ENCODE measurements around the gene PEX7. TPM values are rescaled to one million over a fixed set of nuclear protein-coding genes. Genes with fewer than 3 reads are reported as not detected.
"Not testable (repeated sequence)": the region's sequence is repeated elsewhere in the genome, so short reads cannot be mapped to it uniquely, and the experiment has no call there.

Gene PEX7
- total RNA-seq, 1 donor from 2014 or later: 5.2 TPM

GRCh38 chr6:136803608-136804007 lies 18.8 kb upstream of the PEX7 start:
- no peak for TF ChIP-seq CTCF (IDR thresholded peaks at IDR 0.05)
- DNase-seq (ENCODE audit: extremely low spot score, unreplicated experiment): no peak
- no peaks in the 10 kb centered on the region for H3K4me1 Mint-ChIP-seq (ENCODE audit: unreplicated experiment)
- H3K9me3 Mint-ChIP-seq (ENCODE audit: unreplicated experiment): no peaks in the 10 kb centered on the region
- no peak overlapping the region for H3K27ac Mint-ChIP-seq (ENCODE audit: unreplicated experiment)
- H3K4me3 Mint-ChIP-seq (ENCODE audit: unreplicated experiment): no peak overlapping the region
- no peaks in the 10 kb centered on the region for H3K36me3 Mint-ChIP-seq (ENCODE audit: unreplicated experiment)
- no peaks in the 10 kb centered on the region for H3K27me3 Mint-ChIP-seq (ENCODE audit: unreplicated experiment)

GRCh38 chr6:136809091-136809860 lies 13.1 kb upstream of the PEX7 start:
- no peaks in the 10 kb centered on the region for H3K36me3 Mint-ChIP-seq (ENCODE audit: unreplicated experiment)
- TF ChIP-seq CTCF (IDR thresholded peaks at IDR 0.05): no peak
- H3K4me1 Mint-ChIP-seq (ENCODE audit: unreplicated experiment): no peaks in the 10 kb centered on the region

GRCh38 chr6:136811272-136811671 lies 11.1 kb upstream of the PEX7 start:
- DNase-seq (ENCODE audit: extremely low spot score, unreplicated experiment): no peak
- H3K27ac Mint-ChIP-seq (ENCODE audit: unreplicated experiment): no peak overlapping the region
- peaks cover 2% of the 10 kb centered on the region for H3K27me3 Mint-ChIP-seq (ENCODE audit: unreplicated experiment)
- no peak for TF ChIP-seq CTCF (IDR thresholded peaks at IDR 0.05)
- no peaks in the 10 kb centered on the region for H3K36me3 Mint-ChIP-seq (ENCODE audit: unreplicated experiment)
- H3K9me3 Mint-ChIP-seq (ENCODE audit: unreplicated experiment): no peaks in the 10 kb centered on the region
- no peak overlapping the region for H3K4me3 Mint-ChIP-seq (ENCODE audit: unreplicated experiment)
- H3K4me1 Mint-ChIP-seq (ENCODE audit: unreplicated experiment): no peaks in the 10 kb centered on the region

More at GRCh38 chr6:136809091-136809860, 13.1 kb upstream of the PEX7 start:
- H3K27me3 Mint-ChIP-seq (ENCODE audit: unreplicated experiment): no peaks in the 10 kb centered on the region
- H3K4me3 Mint-ChIP-seq (ENCODE audit: unreplicated experiment): no peak overlapping the region
- no peak for DNase-seq (ENCODE audit: extremely low spot score, unreplicated experiment)
- no peaks in the 10 kb centered on the region for H3K9me3 Mint-ChIP-seq (ENCODE audit: unreplicated experiment)
- H3K27ac Mint-ChIP-seq (ENCODE audit: unreplicated experiment): no peak overlapping the region

GRCh38 chr6:136812174-136812573 lies 10.2 kb upstream of the PEX7 start:
- no peak for DNase-seq (ENCODE audit: extremely low spot score, unreplicated experiment)
- peaks cover 11% of the 10 kb centered on the region for H3K27me3 Mint-ChIP-seq (ENCODE audit: unreplicated experiment)
- H3K4me1 Mint-ChIP-seq (ENCODE audit: unreplicated experiment): no peaks in the 10 kb centered on the region
- no peak overlapping the region for H3K4me3 Mint-ChIP-seq (ENCODE audit: unreplicated experiment)
- H3K36me3 Mint-ChIP-seq (ENCODE audit: unreplicated experiment): no peaks in the 10 kb centered on the region
- no peak overlapping the region for H3K27ac Mint-ChIP-seq (ENCODE audit: unreplicated experiment)
- H3K9me3 Mint-ChIP-seq (ENCODE audit: unreplicated experiment): no peaks in the 10 kb centered on the region
- no peak for TF ChIP-seq CTCF (IDR thresholded peaks at IDR 0.05)

- DNase-seq (ENCODE audit: extremely low spot score, unreplicated experiment); H3K4me3 Mint-ChIP-seq (ENCODE audit: unreplicated experiment); H3K9me3 Mint-ChIP-seq (ENCODE audit: unreplicated experiment); H3K36me3 Mint-ChIP-seq (ENCODE audit: unreplicated experiment); H3K27ac Mint-ChIP-seq (ENCODE audit: unreplicated experiment); H3K4me1 Mint-ChIP-seq (ENCODE audit: unreplicated experiment): not testable (repeated sequence)
- H3K27me3 Mint-ChIP-seq (ENCODE audit: unreplicated experiment): peaks cover 23% of the 10 kb centered on the region
Observed at GRCh38 chr6:136815608-136816007, 6.8 kb upstream of the PEX7 start.

All from osteocyte (in vitro differentiated cells).